ENCODE measurements around the gene PTPRK.

DNA sequence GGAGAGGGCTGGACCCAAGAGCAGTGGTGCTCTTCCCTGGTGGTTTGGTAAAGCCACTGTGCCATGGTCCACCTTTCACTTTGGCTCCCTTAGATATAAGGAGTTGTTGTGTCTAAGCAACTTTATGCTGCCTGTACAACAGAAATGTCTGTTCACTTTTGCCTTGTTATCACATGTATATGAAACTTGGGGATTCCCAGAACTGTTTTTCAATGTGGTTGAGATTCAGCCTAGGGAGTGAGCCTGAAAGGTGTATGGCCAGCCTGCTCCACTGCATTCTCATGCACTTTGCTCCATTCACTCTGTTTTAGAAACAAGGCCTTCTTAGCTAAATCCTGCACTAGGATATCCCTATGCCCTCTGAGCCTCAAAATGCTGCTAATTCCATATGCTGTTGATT, 385.1 kb downstream of the PTPRK start:
- TF ChIP-seq CTCF (IDR thresholded peaks at IDR 0.05; ENCODE audit: low read depth, low read length) (no peak), EZH2phosphoT487 (IDR thresholded peaks at IDR 0.05; ENCODE audit: low read depth) (no peak)

All from OCI-LY3 (cell line).